Panc1 (cell line): ENCODE results near the gene ADD1.

Experiments used
- CTCF ChIP-seq: fragments of 450-650 bp; IDR thresholded peaks from 2 replicates; pipeline ENCODE4 v1.5.1; 2017; ENCODE audit warnings: mild to moderate bottlenecking
- POLR2AphosphoS5 ChIP-seq: IDR thresholded peaks from 2 replicates; pipeline ENCODE4 v1.6.1; 2012; ENCODE audit warnings: mild to moderate bottlenecking, low read depth, low read length, moderate library complexity
- TCF7L2 ChIP-seq: IDR thresholded peaks from 2 replicates; pipeline ENCODE4 v1.6.1; 2011; ENCODE audit warnings: mild to moderate bottlenecking, low read depth, low read length, inconsistent platforms

- TF ChIP-seq POLR2AphosphoS5 (no peak), CTCF (no peak), TCF7L2 (no peak)
Measured at GRCh38 chr4:2804449-2804972, 39.1 kb upstream of the ADD1 start.
